CD4-positive, alpha-beta T cell treated with Interleukin-2 at 100 ng/mL for 4 hours (primary cell): ENCODE measurements around the gene E2F7.
A peak's percentile ranks its signal among the peaks of the same experiment; 100 is the strongest.

Source experiments
- DNase-seq: peaks from one replicate; pipeline ENCODE4 v3.0.0-alpha.2; 2020; ENCODE audit warnings: low spot score

The E2F7 gene

GRCh38 chr12:77064896-77065360 lies 441 bp downstream of the E2F7 start:
- DNase-seq, result peak; percentile 7

GRCh38 chr12:77062846-77063461 lies 2.4 kb downstream of the E2F7 start:
- DNase-seq, result no peak

DNA sequence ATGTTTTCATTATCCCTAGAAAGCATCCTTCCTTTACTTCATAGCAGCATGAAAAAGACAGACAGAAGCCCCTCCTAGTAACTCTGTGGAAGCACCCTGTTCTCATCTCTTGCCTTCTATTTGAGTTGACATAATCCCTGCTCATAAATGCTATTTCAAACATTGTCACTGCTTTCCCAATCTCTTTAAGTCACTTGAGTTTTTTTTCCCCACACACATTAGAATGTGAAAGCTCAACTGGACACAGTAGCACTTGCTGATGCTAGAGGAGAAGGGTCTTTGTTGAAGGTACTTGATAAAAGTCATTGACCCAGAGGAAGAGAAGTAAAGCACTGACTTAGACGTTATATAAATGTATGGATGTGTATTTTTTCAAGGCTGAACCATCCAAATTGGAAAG lies 3.0 kb downstream of the E2F7 start:
- DNase-seq, result no peak

DNA sequence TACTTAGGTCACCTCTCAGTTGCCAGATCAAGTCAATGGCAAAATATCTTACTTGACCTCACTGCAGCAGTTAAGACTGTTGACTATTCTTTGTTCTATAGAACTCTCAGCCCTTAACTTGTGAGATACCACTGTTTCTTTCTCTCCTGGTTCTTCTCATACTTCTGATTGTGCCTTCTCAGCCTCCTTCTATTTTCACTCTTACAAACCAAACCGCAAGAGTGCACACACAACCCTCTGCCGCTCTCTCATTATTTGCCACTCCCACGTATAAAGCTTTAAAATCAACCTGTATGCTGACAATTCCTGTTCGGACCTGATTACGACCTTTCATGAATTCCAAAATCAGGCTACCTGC lies 4.5 kb downstream of the E2F7 start:
- DNase-seq, result no peak

- no peak for DNase-seq
Measured at GRCh38 chr12:77060136-77060882, 5.1 kb downstream of the E2F7 start.

DNA sequence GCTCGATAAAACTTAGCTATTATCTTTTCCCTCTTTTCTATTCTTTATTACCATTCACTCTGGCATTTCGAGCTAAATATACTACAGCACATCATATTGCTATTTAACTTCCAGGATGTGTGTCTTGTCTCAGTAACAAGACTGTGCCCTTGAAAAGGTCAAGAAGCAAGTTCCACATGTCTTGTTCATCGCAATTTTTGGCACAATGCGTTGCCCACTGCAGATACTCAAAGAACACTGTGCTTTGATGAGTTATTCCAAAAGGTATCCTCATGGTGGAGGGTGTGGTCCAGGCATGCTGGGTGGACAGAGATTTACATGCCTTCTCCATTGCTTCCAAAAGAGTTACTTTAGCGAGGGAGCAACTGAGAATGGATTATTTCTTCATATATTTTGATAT lies 6.6 kb downstream of the E2F7 start:
- DNase-seq, result no peak

DNA sequence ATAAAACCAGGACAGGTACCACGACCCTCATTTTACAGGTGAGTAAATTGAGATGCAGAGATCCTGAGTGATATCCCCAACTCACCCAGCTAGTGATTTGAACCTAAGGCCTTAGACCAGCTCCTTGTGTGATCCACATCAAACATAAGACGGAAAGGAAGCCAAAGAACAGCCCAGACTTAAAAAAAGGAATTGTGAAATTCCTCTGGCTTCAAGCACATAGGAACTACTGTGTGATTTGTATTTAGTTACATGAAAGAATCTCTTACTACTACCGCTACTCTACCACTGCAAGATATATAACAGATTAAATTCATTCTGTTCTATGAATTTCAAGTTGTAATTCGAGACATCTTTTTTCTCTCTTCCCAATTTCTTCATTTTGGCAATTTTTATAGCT lies 10.5 kb downstream of the E2F7 start:
- no peak for DNase-seq

GRCh38 chr12:77053259-77053658 lies 12.1 kb downstream of the E2F7 start:
- no peak for DNase-seq

DNA sequence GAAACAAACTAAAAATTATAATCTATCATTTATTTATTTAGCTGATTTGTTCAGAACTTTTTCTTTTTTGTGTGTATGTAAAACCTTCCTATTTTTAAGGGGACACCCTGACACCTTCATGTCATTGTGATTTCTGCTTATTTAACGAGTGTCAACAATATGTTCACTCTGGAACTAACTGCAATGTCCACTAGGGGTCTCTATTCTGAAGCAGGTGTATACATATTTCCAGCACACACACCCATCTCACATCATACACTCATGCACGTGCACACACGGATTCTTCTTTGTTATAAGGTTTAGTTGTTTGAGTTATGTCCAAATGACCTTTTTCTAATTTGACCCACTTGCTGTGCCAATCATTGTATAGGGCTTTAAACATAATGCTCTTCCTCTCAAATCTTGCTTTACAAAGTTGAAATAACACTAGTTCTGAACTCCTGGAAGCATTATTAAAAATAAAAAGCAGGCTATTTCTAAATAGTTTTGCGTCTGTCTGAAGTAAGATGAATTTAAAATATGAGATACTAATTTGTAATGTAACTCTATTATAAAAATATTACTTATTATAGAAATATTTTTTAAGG lies 15.5 kb downstream of the E2F7 start:
- peak; percentile 70 for DNase-seq

GRCh38 chr12:77047341-77048109 lies 17.8 kb downstream of the E2F7 start:
- no peak for DNase-seq

DNA sequence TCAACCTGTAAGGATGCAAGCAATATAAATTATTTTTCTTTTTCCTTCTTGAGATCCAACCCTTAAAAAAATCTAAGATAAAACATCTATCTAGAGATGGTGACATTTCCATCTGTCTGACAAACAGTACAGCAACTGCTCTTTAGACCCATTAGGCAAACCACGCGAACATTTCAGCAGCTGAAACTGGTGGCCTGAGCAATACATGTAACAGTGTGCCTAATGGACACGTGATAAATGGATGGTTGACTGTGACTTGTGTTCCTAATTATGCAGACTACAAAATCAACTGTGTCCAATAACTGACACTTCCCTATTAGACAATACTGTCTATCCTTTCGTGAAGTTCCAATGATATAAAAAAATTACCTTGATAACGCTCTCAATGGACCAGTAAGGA lies 18.9 kb downstream of the E2F7 start:
- no peak for DNase-seq

DNA sequence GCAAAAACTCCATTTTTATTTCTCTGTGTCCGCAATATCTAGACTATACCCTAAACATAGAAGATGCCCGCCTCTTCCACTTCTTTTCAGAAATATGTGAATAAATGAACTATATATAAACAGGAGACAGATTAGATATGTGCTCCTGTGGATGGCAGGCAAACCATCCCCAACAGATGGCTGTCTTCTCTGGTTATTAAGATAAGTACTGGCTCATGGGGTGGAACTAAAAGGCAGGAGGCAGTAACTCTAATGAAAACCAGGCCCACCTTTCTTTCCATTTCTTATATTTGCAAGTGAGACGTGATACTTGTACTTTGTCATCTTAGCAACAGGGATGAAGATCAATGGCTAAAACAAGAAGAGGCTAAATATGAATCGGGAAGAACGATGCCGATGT lies 20.2 kb downstream of the E2F7 start:
- DNase-seq, result no peak

- no peak for DNase-seq
Measured at GRCh38 chr12:77044721-77045120, 20.6 kb downstream of the E2F7 start.

GRCh38 chr12:77042833-77043232 lies 22.5 kb downstream of the E2F7 start:
- DNase-seq, result no peak

GRCh38 chr12:77040231-77040630 lies 25.1 kb downstream of the E2F7 start:
- DNase-seq, result no peak

DNA sequence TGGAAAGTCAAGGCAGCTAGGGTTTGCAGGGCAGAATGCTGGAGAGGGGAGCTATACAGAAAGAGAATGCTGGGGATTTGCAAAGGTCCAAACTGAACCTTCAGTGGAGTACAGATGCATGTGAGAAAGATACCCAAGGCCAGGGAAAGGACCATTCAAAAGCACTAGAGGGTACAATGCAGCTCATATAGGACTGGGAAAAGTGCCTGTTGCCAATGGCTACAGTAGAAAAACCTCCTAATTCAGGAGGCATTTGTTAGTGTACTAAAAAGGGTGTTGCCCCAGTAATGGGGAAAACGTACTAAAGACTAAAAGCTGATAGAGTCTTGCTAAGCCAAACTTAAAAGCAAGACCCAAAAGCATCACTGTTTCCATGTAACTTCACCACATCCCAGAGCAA lies 30.1 kb downstream of the E2F7 start:
- DNase-seq, result no peak

- no peak for DNase-seq
Measured at GRCh38 chr12:77033658-77034536, 31.5 kb downstream of the E2F7 start.

- peak; percentile 27 for DNase-seq
Measured at GRCh38 chr12:77032406-77032805, 33.0 kb downstream of the E2F7 start.

DNA sequence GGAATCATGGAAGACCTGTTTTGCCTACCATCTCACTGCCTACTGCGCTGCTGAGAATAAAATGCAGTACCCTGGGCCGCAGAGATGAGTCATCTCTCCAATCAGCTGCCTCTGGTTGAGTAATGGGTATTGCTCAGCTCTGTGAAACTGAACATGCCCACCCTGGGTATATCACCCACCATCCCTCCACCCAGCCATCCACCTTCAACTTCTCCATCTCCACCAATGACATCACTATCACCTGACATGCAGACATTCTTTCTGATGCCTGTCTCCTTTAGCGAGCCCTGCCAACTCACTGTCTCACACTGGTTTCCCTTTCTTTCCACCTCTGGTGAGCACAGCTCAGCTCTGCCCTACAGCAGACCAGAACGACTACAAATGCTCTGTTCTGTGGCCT lies 33.6 kb downstream of the E2F7 start:
- DNase-seq, result peak; percentile 13

DNA sequence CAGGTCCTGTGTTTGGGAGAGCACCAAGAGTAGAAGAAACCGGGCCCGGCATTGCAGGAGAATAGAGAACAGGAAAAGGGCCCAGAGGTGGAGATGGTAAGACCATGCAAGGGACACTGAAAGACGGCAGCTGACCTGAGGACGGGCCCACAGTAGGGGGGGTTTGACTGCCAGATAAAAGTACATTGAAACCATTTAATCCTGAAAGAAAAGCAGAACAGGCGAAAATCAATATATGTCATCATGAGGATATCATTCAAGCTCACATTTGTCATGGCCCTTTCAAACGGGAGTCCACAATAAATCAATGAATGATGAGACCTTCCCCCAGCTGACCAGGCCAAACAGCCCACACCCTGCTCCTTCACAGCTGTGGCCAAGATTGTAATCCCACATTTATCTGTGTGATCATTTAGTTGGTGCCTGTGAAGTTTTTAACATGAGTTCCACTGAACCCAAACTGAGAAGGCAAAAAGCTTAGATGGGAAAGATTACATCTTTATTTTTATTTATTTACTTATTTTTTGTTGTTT lies 39.5 kb downstream of the E2F7 start:
- no peak for DNase-seq

- no peak for DNase-seq
Measured at GRCh38 chr12:77023501-77023900, 41.9 kb downstream of the E2F7 start.

GRCh38 chr12:77019920-77020319 lies 45.4 kb downstream of the E2F7 start:
- no peak for DNase-seq
